ENCODE measurements around the gene SV2C. TPM values are rescaled to one million over a fixed set of nuclear protein-coding genes. Genes with fewer than 3 reads are reported as not detected.

SV2C gene
- polyA plus RNA-seq, 3 donors = 0.01 to 0.02 TPM; not detected in 1

DNA sequence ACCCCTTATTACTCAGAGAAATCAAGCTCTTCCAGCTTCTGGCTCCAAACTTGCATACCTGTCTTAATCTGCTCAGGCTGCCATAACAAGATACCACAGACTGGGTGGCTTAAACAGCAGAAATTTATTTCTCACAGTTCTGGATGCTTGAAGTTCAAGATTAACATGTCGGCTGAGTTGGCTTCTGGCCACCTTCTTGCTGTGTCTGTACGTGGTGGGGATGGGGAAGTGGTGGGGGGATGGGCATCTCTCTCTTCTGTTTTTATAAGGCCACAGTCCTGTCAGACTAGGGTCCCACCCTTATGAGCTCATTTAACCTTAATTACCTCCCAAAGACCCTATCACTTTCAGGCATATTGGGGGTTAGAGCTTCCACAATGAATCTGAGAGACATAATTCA lies 140.5 kb downstream of the SV2C start:
- no peaks in the 10 kb centered on the region for H3K36me3 ChIP-seq (replicated peaks in 1 of 2; ENCODE audit: control insufficient read depth in 1 of 2, insufficient read depth in 2 of 2, low read length in 2 of 2)
- H3K79me2 ChIP-seq (ENCODE audit: insufficient read depth, low read length) = no peaks in the 10 kb centered on the region
- peaks cover 0 to 3% (median 0%) of the 10 kb centered on the region in 7 donors for H3K9me3 Mint-ChIP-seq
- no peak overlapping the region for H3K4me3 Mint-ChIP-seq
- TF ChIP-seq CTCF (IDR thresholded peaks at IDR 0.05) = no peak
- H4K20me1 ChIP-seq (ENCODE audit: insufficient read depth, low read length) = no peaks in the 10 kb centered on the region
- no peak overlapping the region for H3K9ac ChIP-seq (ENCODE audit: insufficient read depth, low read length, poor library complexity, severe bottlenecking)
- H3K4me2 ChIP-seq (replicated peaks; ENCODE audit: extremely low read depth, low read length, poor library complexity, severe bottlenecking) = no peak overlapping the region
- peak overlapping the region; percentile 64 for H2AFZ ChIP-seq (ENCODE audit: insufficient read depth, low read depth, low read length, poor library complexity, severe bottlenecking)
- H3K27me3 ChIP-seq (ENCODE audit: control insufficient read depth in 2 of 2, insufficient read depth in 2 of 2, low read length in 2 of 2) = no peaks in the 10 kb centered on the region
- H3K9me3 ChIP-seq (replicated peaks in 1 of 2; ENCODE audit: control insufficient read depth in 1 of 2, insufficient read depth in 1 of 2, low read length in 2 of 2) = no peaks in the 10 kb centered on the region
- intact Hi-C loops (cut with micrococcal nuclease) = no loop called here
- WGBS (ENCODE audit: insufficient coverage) = 0% methylated on average over 1 of the region's 2 CpGs
- peak overlapping the region in 2 of 7 donors; percentile 47 to 65 for H3K27ac Mint-ChIP-seq
- H3K4me3 ChIP-seq (replicated peaks in 1 of 3; ENCODE audit: low read depth in 2 of 3, low read length in 3 of 3) = no peak overlapping the region
- peaks cover 6 to 19% of the 10 kb centered on the region in 2 donors for H3K4me1 ChIP-seq (ENCODE audit: control insufficient read depth in 1 of 2, insufficient read depth in 2 of 2, low read length in 2 of 2)
- H3K4me1 Mint-ChIP-seq = peaks cover 8% of the 10 kb centered on the region
- H3K27me3 Mint-ChIP-seq (ENCODE audit: low read depth in 3 of 3) = peaks cover 0 to 2% (median 0%) of the 10 kb centered on the region in 3 donors
- peak in 1 of 3 donors; percentile 6 for DNase-seq
- no peaks in the 10 kb centered on the region for H3K36me3 Mint-ChIP-seq
- H3K27ac ChIP-seq (ENCODE audit: low read depth in 1 of 2, low read length in 2 of 2) = no peak overlapping the region

- no peaks in the 10 kb centered on the region for H3K79me2 ChIP-seq (ENCODE audit: insufficient read depth, low read length)
- peaks cover 0 to 2% (median 2%) of the 10 kb centered on the region in 3 donors for H3K27me3 Mint-ChIP-seq (ENCODE audit: low read depth in 3 of 3)
- H4K20me1 ChIP-seq (ENCODE audit: insufficient read depth, low read length) = no peaks in the 10 kb centered on the region
- H3K9me3 Mint-ChIP-seq = peaks cover 0 to 3% (median 0%) of the 10 kb centered on the region in 7 donors
- H3K4me1 Mint-ChIP-seq = peaks cover 8% of the 10 kb centered on the region
- H3K4me1 ChIP-seq (ENCODE audit: control insufficient read depth in 1 of 2, insufficient read depth in 2 of 2, low read length in 2 of 2) = peaks cover 6 to 19% of the 10 kb centered on the region in 2 donors
- DNase-seq = peak; percentile 3 to 14 (median 13)
- H3K36me3 Mint-ChIP-seq = no peaks in the 10 kb centered on the region
- no peaks in the 10 kb centered on the region for H3K36me3 ChIP-seq (replicated peaks in 1 of 2; ENCODE audit: control insufficient read depth in 1 of 2, insufficient read depth in 2 of 2, low read length in 2 of 2)
- no peaks in the 10 kb centered on the region for H3K27me3 ChIP-seq (ENCODE audit: control insufficient read depth in 2 of 2, insufficient read depth in 2 of 2, low read length in 2 of 2)
- no peak overlapping the region for H3K4me3 ChIP-seq (replicated peaks in 1 of 3; ENCODE audit: low read depth in 2 of 3, low read length in 3 of 3)
- no peak overlapping the region for H3K4me3 Mint-ChIP-seq
- no peaks in the 10 kb centered on the region for H3K9me3 ChIP-seq (replicated peaks in 1 of 2; ENCODE audit: control insufficient read depth in 1 of 2, insufficient read depth in 1 of 2, low read length in 2 of 2)
- H2AFZ ChIP-seq (ENCODE audit: insufficient read depth, low read depth, low read length, poor library complexity, severe bottlenecking) = no peak overlapping the region
- no peak overlapping the region for H3K4me2 ChIP-seq (replicated peaks; ENCODE audit: extremely low read depth, low read length, poor library complexity, severe bottlenecking)
- no peak for TF ChIP-seq CTCF (IDR thresholded peaks at IDR 0.05)
- intact Hi-C loops (cut with micrococcal nuclease) = no loop called here
- 0% methylated on average over 1 of the region's 1 CpG for WGBS (ENCODE audit: insufficient coverage)
- H3K27ac ChIP-seq (ENCODE audit: low read depth in 1 of 2, low read length in 2 of 2) = no peak overlapping the region
- H3K9ac ChIP-seq (ENCODE audit: insufficient read depth, low read length, poor library complexity, severe bottlenecking) = no peak overlapping the region
- no peak overlapping the region for H3K27ac Mint-ChIP-seq
These were observed 141.7 kb downstream of the SV2C start for GRCh38 chr5:76224898-76225297.

Data from CD14-positive monocyte (primary cell).